GM19324 (cell line): ENCODE data around the gene ST6GALNAC5.
"Not testable (repeated sequence)": the region's sequence is repeated elsewhere in the genome, so short reads cannot be mapped to it uniquely, and the experiment has no call there.

ENCODE experiments used
- ATAC-seq: cut with Tn5 transposase; IDR thresholded peaks from one replicate; pipeline ENCODE4 v1.9.1; 2021; ENCODE audit warnings: mild to moderate bottlenecking, moderate library complexity; ENCODE audit not compliant: unreplicated experiment, low FRiP score

ST6GALNAC5 gene

DNA sequence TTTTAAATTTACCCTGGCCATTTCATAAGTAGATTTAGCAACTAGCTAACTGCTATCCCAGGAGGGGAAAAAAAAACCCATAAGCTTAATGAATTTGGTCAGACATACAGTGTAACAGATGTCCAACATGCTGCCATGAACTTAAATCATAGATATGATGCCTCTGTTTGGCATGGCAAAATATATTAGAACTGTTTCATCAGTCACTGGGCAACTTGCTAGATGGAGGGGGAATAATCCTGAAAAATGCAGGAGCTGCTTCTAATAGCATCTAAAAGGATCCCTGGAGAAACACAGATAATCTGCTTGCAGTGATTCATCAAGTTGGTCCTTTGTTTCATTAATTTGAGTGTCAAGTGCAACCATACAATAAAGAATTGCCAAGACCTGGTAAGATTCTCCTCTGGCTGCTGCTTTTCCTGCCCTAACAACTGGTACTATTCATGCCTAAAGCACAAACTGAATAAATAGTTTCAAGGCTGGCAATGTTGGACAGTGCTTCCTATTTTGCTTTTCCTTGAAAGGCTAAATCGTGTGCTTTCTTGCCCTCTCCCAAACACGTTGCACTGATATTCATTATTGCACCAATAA lies 1.5 kb upstream of the ST6GALNAC5 start:
- ATAC-seq = no peak

DNA sequence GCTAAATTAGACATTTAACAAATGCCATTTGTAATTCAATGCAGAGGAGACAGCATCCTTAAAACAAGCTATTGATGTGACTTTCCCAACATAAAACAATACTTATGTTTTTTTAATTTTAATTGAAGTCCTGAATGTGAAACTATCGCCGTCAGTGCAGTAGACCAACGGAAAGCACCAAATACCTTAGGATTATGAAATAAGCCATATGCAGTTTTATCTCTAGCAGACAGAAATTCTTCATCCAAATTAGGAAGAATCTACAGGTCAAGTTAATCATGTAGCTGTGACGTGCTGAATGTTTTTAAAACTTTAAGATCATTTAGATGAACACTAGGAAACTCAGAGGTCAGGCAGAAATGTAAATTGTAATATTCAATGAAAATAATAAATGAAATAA lies 714 bp upstream of the ST6GALNAC5 start:
- ATAC-seq = no peak

DNA sequence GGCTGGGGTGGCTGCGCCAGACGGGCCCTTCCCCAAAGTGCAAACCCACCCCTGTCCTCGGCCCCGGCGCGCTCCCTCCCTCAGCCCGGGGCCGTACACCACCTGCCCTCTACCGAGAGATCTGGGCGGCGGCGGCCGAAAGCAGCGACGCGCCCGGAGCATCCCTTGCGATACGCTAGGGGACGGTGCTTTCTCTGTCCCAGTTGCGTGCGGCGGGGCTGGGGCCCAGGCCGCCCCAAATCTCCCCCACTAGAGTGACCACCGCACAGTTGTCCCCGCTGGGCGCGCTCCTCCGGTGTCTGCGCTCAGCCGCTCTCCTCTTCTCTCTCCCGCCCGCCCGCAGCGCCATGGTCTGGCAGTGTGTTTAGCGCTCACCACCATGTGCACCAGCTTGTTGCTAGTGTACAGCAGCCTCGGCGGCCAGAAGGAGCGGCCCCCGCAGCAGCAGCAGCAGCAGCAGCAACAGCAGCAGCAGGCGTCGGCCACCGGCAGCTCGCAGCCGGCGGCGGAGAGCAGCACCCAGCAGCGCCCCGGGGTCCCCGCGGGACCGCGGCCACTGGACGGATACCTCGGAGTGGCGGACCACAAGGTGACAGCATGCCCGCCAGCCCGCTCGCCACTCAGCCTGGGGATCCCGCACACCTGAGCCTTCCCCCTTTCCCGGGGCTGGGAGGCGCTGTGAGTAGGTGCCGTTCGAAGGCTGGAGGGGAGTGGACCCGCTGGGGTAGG lies 1.0 kb downstream of the ST6GALNAC5 start:
- peak; percentile 67 for ATAC-seq

DNA sequence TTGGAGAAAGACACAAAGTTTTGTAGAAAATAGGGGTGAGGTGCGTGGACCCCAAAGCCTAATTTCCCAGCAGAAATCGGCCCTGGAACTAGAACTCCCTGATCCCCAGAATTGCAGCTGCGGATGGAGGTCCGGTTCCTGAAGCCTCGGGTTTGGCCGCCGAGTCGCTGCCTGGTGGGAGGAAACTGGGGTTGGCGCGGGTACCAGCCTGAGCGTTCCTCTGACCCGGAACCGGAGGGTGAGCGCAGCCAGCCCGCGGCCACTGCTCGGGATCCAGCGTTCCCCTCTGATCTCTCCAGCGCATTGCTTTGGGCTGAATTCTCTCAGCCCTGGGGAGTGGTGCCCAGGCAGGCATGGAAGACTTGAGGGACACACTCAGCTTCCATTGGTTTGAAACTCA lies 1.6 kb downstream of the ST6GALNAC5 start:
- ATAC-seq = no peak

DNA sequence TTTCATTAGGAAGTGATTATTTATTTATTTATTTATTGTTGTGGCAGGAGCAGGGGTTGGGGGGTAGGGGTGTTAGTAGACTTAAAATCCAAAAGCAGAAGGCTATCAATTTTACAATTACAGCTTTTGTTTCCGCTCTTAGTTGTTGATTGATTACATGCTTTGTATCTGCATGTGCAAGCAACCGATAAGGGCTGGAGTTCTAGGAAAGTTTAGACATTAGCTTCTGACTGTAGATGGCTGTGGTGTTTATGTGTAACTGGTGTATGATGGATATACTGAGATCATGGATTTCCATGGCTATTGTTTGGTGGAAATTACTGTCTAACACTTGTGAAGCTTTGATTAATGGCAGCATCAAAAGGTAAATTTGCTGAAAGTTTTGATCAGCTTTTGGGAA lies 2.8 kb downstream of the ST6GALNAC5 start:
- ATAC-seq = no peak

DNA sequence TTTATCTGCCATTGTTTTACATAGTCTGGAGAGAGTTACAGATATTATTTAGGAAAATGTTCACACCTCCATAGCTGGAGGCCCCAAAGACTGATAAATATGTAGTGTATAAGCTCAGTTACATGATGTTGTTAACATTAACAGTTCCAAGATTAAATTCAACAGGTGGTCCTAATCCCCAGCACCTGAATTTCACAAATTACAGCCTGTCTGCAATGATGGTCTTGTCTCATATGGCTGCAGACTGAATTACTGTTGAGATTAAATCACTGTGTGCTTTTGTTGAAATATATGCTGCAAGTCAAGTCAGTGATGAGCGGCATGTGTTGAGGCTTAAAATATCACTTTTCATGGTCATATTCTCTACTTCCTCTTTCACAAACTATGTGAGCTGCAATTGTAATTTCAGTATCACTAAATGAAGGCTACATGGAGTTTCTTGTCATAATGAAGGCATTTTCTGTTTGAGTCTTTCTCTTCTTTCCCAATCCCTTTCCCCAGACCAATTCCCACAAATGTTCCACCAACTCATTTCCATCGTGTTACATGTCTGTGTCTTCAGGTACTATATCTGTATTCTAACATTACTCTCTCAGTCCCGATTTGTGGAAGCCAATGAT lies 4.2 kb downstream of the ST6GALNAC5 start:
- ATAC-seq = peak; percentile 89

DNA sequence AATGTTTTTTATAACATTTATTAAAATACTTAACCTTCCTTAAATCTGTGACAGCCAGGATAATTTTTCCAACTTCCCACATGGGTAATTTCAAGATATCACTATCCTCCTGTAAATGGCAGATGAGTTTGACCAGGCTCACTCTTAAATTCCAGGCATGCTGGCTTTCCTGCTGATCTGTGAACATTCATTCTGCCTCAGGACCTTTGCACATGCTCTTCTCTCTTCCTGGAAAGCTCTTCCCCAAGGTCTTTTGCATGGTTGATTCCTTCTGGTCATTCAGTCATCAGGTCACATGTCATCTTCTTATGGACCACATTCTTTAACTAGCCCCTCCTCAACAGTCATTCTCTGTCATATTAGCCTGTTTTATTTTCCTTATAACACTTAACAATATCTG lies 5.7 kb downstream of the ST6GALNAC5 start:
- no peak for ATAC-seq

DNA sequence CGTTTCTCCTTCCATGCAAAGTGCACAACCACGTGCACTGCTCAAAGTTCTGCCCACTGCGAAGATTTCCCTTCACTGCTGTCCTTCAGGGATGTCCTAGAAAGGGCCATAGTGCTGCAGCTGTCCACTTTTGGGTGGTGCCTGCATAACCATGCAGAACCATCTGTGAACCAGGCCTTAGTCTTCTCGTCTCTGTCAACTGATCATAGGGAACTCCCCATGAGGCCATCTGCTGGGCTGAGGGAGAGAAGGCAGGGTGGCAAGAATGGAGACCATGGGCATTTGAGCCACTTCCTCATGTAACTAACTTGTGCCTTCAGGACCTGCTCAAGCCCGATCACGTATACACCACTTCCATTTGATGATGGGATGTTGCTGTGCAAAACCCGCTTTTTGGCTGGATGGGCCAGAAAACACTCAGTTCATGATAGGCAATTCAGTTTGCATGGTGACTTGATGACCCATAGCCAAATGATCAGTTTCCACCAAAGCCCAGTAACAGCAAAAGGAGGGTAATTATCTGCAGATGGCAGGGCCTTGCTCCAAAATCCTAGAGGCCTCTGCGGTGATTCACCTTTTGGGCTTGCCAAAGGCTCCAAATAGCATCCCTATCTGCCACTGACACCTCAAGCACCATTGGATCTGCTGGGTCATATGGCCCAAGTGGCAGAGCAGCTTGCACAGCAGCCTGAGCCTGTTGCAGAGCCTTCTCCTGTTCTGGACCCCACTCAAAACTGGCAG lies 9.5 kb downstream of the ST6GALNAC5 start:
- ATAC-seq = no peak

DNA sequence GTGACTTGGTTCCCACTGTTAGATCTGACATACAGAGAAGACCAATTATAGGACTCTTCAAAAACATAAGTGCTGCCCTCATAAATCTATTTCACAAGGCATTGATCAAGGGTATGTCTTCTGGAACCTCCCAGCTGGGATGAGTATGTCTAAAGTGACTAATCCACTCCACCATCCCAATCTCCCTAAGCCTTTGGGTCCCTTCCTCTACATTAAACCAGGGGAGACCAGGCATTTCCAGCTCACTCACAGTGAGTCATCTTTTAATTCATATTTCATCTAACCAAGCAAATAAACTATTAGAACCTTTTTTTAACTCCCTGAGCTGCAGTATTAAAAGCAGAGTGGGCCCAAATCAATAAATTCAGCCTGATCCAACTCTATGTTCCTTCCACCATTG lies 11.7 kb downstream of the ST6GALNAC5 start:
- ATAC-seq = not testable (repeated sequence)

DNA sequence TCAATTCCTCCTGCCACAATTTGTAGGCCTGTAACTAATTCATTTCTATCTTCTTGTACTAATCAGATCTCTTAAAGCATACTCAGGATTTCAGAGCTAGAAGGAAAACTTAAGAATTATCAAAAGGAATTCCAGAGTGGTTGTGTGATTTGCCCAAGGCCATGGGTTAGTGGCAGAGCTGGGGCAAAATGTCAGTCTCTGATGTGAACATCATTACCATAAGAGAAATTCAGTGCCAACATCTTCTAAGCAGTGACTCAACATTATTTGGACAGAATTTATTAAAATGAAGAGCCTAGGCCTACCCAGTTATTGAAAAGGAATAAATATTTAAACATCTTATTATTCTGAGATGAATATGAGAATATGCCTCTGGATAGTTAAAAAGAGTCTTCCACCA lies 14.5 kb downstream of the ST6GALNAC5 start:
- ATAC-seq = no peak

DNA sequence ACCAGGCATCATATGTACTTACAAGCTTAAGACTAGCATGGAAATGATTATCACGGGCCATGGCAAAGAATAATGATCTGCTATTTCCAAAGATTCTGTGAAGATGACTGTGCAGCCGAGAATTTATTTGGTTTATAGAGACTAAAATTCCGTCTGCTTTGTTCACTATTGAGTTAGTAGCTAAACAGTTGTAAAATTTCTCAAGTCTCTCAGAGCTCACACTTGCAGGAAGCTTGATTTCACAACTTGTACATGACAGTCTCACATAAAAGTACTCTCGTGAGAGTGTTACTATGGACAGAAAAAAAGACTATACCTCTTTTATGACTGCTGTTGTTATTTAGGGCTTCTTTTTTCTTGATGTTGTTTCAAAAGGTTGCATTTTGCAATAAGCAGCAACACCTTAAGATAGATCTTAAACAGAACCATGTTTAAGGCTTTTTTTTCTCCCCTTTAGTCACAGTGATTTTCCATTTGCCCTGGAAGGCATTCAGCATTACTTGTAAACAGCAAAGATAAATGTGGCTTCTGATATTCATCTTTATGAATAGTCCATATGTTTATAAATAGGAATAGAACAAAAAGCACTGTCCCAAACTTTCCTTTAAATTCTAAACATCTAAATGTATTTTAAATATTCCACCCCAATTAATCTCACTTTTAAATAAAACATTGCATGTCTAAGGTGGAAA lies 24.8 kb downstream of the ST6GALNAC5 start:
- no peak for ATAC-seq

DNA sequence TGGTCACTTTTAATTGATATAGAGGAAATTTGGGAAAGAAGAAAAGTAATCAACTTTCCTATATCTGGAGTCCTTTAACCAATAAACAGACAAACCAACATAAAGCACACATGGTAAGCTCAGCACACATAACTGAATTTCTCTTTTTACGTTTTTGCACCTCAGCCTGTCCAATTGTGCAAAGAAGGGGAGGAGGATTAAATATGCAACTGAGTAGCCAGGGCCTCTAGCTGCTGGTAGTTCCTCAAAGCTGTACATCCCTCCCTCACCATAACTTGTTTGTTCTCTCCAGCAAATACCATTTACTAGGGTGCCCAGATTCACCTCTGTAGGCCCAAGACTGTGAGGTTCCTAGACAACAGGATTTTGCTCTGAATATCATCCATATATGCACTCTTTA lies 25.4 kb downstream of the ST6GALNAC5 start:
- ATAC-seq = no peak

DNA sequence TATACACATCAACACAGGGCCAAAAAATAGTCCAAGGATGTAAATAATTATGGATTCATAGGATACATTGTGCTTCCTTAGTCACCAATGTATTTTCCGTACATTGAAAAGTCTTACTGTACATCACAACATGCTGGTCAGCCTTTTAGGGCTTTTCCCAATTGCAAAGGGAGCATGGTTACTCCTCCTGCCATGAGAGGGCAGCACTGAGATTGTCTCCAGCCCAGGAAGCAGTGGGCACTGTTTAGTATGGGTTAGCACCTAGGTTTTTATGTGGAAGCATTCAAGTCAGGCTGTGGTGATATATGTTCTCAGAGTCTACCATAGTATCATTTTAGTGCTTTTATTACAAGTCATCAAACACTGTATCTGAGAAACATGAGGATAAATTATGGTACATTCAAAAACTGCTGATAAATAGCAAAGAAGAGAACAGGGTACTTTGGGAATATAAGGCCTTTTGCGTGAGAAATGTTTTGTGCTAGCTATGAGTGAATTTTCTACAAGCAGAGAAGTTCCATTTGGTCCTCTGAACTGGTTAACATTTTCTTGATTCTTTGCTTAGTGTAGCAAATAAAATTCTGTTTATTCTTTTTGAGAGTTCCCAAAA lies 34.0 kb downstream of the ST6GALNAC5 start:
- ATAC-seq = peak; percentile 97

DNA sequence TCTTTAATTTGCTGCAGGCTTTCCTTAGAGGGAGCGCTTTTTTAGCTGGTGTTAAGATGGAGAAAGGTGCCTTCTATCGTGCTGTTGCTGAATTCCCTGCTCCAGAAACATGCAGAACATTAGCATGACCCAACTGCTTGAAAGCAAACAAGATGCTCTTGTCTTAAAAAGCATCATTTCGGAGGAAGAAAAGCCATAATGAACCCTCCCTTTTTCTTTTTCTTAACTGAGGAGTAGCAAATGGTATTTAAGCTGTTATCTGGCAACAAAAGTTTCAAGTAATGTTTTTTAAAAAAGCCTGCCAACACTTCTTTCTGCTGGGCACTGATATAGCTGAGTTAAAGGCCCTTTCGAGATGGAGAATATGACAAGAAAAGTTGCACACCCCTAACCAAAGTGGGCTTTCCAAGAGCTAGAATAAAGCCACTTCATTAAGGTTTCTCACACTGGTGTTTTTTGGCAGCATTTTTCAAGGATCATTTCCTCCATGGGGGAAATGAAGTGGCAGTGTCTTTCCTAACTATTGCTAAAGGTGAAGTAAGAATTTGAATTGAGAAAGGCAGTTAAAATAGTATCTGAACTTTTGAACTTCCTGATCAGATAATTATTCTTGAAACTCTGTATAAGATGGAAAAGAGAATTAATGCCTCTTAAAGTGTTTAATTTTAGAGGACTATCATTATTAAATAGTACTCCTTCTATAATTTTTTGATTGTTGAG lies 38.8 kb downstream of the ST6GALNAC5 start:
- ATAC-seq = no peak

DNA sequence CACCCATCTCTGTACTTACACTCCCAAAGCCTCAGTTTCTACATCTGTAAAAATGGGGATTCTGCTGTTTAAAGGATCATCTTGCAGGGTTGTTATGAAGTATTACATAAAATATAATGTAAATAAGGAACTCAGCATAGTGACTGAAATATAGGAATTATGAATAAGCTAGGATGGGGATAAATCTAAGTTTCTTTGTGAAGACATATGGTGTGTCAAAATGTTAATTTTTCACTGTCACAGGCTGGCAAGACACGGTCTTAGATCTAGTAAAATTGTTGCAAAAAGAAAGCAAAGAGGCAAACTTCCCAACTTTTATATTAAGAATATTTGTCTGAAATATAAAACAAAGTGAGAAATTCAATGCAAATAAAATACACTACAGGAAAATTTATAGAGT lies 42.0 kb downstream of the ST6GALNAC5 start:
- no peak for ATAC-seq

DNA sequence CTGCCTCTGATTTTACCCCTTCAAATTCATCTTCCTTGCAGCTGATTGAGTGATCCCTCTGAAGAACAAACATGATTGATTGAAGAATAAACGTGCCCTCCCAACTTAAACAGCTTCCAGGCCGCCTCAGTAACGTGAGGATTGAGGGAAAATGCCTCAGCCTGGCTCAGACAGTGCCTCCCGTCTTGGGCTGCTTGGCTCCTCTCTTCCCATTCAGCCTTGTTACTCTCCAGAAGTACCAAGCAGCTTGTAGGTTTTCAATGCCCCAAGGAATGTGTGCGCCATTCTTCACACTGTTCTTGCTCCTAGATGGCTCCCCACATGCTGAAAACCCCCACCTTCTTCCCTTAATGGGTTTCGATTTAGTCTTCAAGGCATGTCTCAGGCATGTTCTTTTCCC lies 51.8 kb downstream of the ST6GALNAC5 start:
- no peak for ATAC-seq

DNA sequence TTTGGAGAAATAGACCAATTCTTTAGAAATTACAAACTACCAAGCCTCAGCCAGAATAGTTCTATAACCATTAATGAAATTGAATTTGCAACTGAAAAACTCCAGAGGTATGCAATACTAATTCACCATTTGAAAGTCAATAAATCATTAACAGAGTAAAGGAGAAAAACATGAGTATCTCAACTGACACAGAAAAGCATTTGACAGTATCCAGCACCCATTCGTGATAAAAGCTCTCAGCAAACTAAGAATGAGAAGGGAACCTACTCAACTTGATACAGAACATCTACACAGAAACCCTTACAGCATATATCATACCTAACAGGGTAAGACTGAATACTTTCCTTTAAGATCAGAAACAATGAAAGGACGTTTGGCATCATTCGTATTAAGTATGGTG lies 54.3 kb downstream of the ST6GALNAC5 start:
- ATAC-seq = no peak

DNA sequence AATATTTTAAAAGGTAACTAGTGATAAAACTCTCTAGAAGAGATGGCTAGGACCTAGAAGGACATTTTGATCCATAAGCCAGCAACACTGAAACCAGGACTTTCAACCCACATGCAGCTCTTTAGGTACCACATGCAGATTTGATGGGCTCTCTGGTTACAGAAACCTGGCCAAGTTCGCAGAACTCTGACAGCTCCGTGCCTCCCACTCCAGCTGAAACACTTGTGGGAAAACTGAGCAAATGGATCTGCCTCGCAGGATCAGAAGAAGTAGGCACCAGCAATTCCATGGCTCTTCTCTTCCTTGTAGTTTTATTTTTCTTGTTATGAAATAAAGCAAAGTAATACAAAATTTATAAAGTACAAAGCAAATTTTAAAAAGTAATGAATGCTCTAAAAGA lies 58.5 kb downstream of the ST6GALNAC5 start:
- ATAC-seq = no peak

DNA sequence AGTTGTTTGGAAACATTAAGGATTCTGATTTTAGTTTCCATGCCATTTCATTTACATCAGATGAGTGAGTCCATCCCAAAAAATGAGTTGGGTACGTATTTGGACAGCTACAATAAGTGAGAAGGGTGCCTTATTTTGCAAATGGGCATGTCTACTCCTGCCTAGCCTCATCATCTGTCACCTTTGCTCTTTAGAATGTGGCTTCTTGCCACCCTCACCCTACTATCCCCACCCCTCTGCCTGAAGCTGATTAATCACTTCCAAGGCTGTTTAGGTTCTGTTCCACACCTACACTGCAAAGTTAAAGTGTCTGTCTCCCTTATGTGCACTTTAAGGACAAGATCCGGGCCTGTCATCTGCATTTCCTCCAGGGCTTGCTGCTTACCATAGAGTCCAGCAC lies 61.2 kb downstream of the ST6GALNAC5 start:
- no peak for ATAC-seq

DNA sequence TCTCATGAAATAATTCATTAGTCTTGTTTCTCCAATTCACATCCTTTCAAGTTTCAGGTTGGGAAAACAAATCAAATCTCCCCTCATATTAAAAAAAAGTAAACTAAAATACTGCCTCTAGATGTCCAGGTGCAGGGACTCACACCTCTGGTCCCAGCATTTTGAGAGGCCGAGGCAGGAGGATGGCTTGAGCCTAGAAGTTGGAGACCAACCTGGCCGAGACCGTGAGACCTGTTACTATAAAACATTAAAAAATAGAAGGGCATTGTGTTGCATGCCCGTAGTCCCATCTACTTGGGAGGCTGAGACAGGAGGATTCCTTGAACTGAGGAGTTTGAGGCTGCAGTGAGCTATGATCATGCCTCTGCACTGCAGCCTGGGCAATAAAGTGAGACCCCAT lies 61.9 kb downstream of the ST6GALNAC5 start:
- ATAC-seq = no peak
